IMR-90 (cell line): ENCODE data around the gene FLT1. TPM values are rescaled to one million over a fixed set of nuclear protein-coding genes. Genes with fewer than 3 reads are reported as not detected.

Experiments used
- ATAC-seq: fragments of 200-7000 bp; cut with Tn5 transposase; 2 replicates; pipeline ENCODE4 v1.9.1; 2020; ENCODE audit warnings: low read depth, mild to moderate bottlenecking, moderate library complexity
- BruUV-seq: library from RNA; stranded (reverse); fragments of 400-500 nt; replicated peaks from 2 replicates; lab custom pipeline; 2021; lab: Mats Ljungman, UMichigan
- CTCF ChIA-PET: fragments of 300-600 bp; formaldehyde crosslinking; extraction: SDS; loops from one replicate; lab custom pipeline; 2021; ENCODE audit warnings: antibody characterized with exemption; lab: Yijun Ruan, JAX
- POLR2A ChIA-PET: fragments of 300-600 bp; sonication (Branson Sonifier 250); formaldehyde crosslinking; loops from one replicate; lab custom pipeline; 2022; ENCODE audit warnings: antibody characterized with exemption; ENCODE audit not compliant: unreplicated experiment; lab: Charles Lee
- DNase-seq: peaks from one replicate; pipeline ENCODE4 v3.0.0; 2013
- H2AFZ ChIP-seq: replicated peaks from 2 replicates; pipeline ENCODE3; 2013; ENCODE audit warnings: low read length, mild to moderate bottlenecking; ENCODE audit not compliant: poor library complexity
- H2AK5ac ChIP-seq: 2 replicates; pipeline ENCODE4 v1.6.1; 2013; ENCODE audit warnings: low read depth, low read length, inconsistent platforms
- H2AK9ac ChIP-seq: replicated peaks from 2 replicates; pipeline ENCODE3; 2013; ENCODE audit warnings: mild to moderate bottlenecking, low read depth, low read length, moderate library complexity; ENCODE audit not compliant: poor library complexity
- H2BK120ac ChIP-seq: 2 replicates; pipeline ENCODE4 v1.6.1; 2013; ENCODE audit warnings: low read depth, low read length, inconsistent platforms
- H2BK15ac ChIP-seq: 3 replicates; pipeline ENCODE4 v1.6.1; 2013; ENCODE audit warnings: low read depth, low read length, inconsistent platforms
- H2BK20ac ChIP-seq: 2 replicates; pipeline ENCODE4 v1.6.1; 2013; ENCODE audit warnings: low read depth, mild to moderate bottlenecking, inconsistent platforms, low read length, moderate library complexity
- H2BK5ac ChIP-seq: 2 replicates; pipeline ENCODE4 v1.6.1; 2013; ENCODE audit warnings: mild to moderate bottlenecking, low read depth, low read length, inconsistent platforms; ENCODE audit not compliant: poor library complexity, severe bottlenecking
- H3K14ac ChIP-seq: replicated peaks from 2 replicates; pipeline ENCODE4 v1.6.1; 2013; ENCODE audit warnings: low read depth, low read length, inconsistent platforms
- H3K18ac ChIP-seq: 2 replicates; pipeline ENCODE4 v1.6.1; 2013; ENCODE audit warnings: low read depth, low read length, control low read depth
- H3K23ac ChIP-seq: 2 replicates; pipeline ENCODE4 v1.6.1; 2013; ENCODE audit warnings: low read depth, low read length, inconsistent platforms
- H3K27ac ChIP-seq: 2 replicates; pipeline ENCODE4 v1.5.1; 2013; ENCODE audit warnings: mild to moderate bottlenecking, control low read depth, low read length; ENCODE audit not compliant: insufficient read depth
- H3K27me3 ChIP-seq: 2 replicates; pipeline ENCODE4 v1.6.1; 2013; ENCODE audit warnings: low read length; ENCODE audit not compliant: control insufficient read depth, insufficient read depth
- H3K36me3 ChIP-seq: 2 replicates; pipeline ENCODE4 v1.6.1; 2013; ENCODE audit warnings: low read length, mixed read lengths; ENCODE audit not compliant: control insufficient read depth, insufficient read depth
- H3K4ac ChIP-seq: 2 replicates; pipeline ENCODE4 v1.6.1; 2013; ENCODE audit warnings: low read depth, low read length, inconsistent platforms
- H3K4me1 ChIP-seq: 2 replicates; pipeline ENCODE4 v1.6.1; 2013; ENCODE audit warnings: low read length, mixed read lengths; ENCODE audit not compliant: control insufficient read depth, insufficient read depth
- H3K4me2 ChIP-seq: 2 replicates; pipeline ENCODE4 v1.6.1; 2013; ENCODE audit warnings: low read depth, mild to moderate bottlenecking, control low read depth, low read length, moderate library complexity
- H3K4me3 ChIP-seq: 2 replicates; pipeline ENCODE4 v1.5.1; 2013; ENCODE audit warnings: low read depth, mild to moderate bottlenecking, control low read depth, low read length, moderate library complexity; ENCODE audit not compliant: insufficient read depth
- H3K56ac ChIP-seq: 2 replicates; pipeline ENCODE4 v1.6.1; 2013; ENCODE audit warnings: low read length, inconsistent platforms; ENCODE audit not compliant: insufficient read depth; ENCODE audit errors: extremely low read depth
- H3K79me1 ChIP-seq, 2 experiments: 2 replicates each; pipeline ENCODE4 v1.6.1; 2013; ENCODE audit warnings: low read length in 2 of 2, inconsistent platforms in 1 of 2, low read depth in 1 of 2
- H3K9ac ChIP-seq: 2 replicates; pipeline ENCODE4 v1.6.1; 2013; ENCODE audit warnings: low read depth, low read length, control low read depth
- H3K9me1 ChIP-seq: 2 replicates; pipeline ENCODE4 v1.6.1; 2013; ENCODE audit warnings: low read length, inconsistent platforms; ENCODE audit not compliant: insufficient read depth
- H3K9me3 ChIP-seq: 2 replicates; pipeline ENCODE4 v1.6.1; 2013; ENCODE audit warnings: low read length; ENCODE audit not compliant: control insufficient read depth, insufficient read depth
- H4K20me1 ChIP-seq: 2 replicates; pipeline ENCODE4 v1.6.1; 2013; ENCODE audit warnings: low read length, inconsistent platforms; ENCODE audit not compliant: insufficient read depth
- H4K5ac ChIP-seq: 2 replicates; pipeline ENCODE4 v1.6.1; 2013; ENCODE audit warnings: mild to moderate bottlenecking, low read depth, low read length, control low read depth
- H4K8ac ChIP-seq, 2 experiments: 2 replicates each; pipeline ENCODE4 v1.6.1; 2013; ENCODE audit warnings: low read depth in 2 of 2, low read length in 2 of 2, control low read depth in 1 of 2, inconsistent platforms in 1 of 2
- H4K91ac ChIP-seq: 2 replicates; pipeline ENCODE4 v1.6.1; 2013; ENCODE audit warnings: low read depth, low read length, inconsistent platforms; ENCODE audit not compliant: insufficient read depth
- BHLHE40 ChIP-seq: fragments of 150-350 bp; IDR thresholded peaks from 2 replicates; pipeline ENCODE4 v1.6.1; 2016; ENCODE audit warnings: mild to moderate bottlenecking, low read depth, low read length
- CEBPB ChIP-seq: IDR thresholded peaks from 2 replicates; pipeline ENCODE4 v1.6.1; 2012; ENCODE audit warnings: low read depth, low read length, improper control_type of control experiment
- CHD1 ChIP-seq: IDR thresholded peaks from 2 replicates; pipeline ENCODE4 v1.6.1; 2012; ENCODE audit warnings: low read depth, low read length, improper control_type of control experiment
- FOS ChIP-seq: fragments of 150-350 bp; IDR thresholded peaks from 2 replicates; pipeline ENCODE4 v1.6.1; 2016; ENCODE audit warnings: low read depth, low read length
- MAFK ChIP-seq: IDR thresholded peaks from 2 replicates; pipeline ENCODE4 v1.6.1; 2012; ENCODE audit warnings: low read depth, low read length, improper control_type of control experiment
- MAZ ChIP-seq: IDR thresholded peaks from 2 replicates; pipeline ENCODE4 v1.6.1; 2012; ENCODE audit warnings: low read depth, mild to moderate bottlenecking, low read length, improper control_type of control experiment, moderate library complexity, borderline replicate concordance
- MXI1 ChIP-seq: IDR thresholded peaks from 2 replicates; pipeline ENCODE4 v1.6.1; 2012; ENCODE audit warnings: low read depth, mild to moderate bottlenecking, low read length, moderate library complexity, borderline replicate concordance
- NFE2L2 ChIP-seq: fragments of 150-350 bp; IDR thresholded peaks from 2 replicates; pipeline ENCODE4 v1.6.1; 2016; ENCODE audit warnings: low read depth, mild to moderate bottlenecking, low read length
- POLR2A ChIP-seq: IDR thresholded peaks from 2 replicates; pipeline ENCODE4 v1.6.1; 2012; ENCODE audit warnings: mild to moderate bottlenecking, low read depth, low read length
- RAD21 ChIP-seq: IDR thresholded peaks from 2 replicates; pipeline ENCODE4 v1.6.1; 2012; ENCODE audit warnings: low read length, improper control_type of control experiment
- RCOR1 ChIP-seq: IDR thresholded peaks from 2 replicates; pipeline ENCODE4 v1.6.1; 2012; ENCODE audit warnings: mild to moderate bottlenecking, low read length, improper control_type of control experiment; ENCODE audit not compliant: insufficient replicate concordance
- RFX5 ChIP-seq: IDR thresholded peaks from 2 replicates; pipeline ENCODE4 v1.8.0; 2012; ENCODE audit warnings: low read depth, mild to moderate bottlenecking, low read length, moderate library complexity
- SMC3 ChIP-seq: fragments of 150-350 bp; IDR thresholded peaks from 2 replicates; pipeline ENCODE4 v1.6.1; 2016; ENCODE audit warnings: low read depth, mild to moderate bottlenecking, antibody characterized with exemption, low read length, moderate library complexity
- WGBS, 2 experiments: methylation state at CpG; one replicate each; pipeline versions ENCODE4 v1.1.5 to v1.1.7; 2013; ENCODE audit warnings: missing lambda C conversion rate in 2 of 2; ENCODE audit not compliant: insufficient read length in 1 of 2; ENCODE audit errors: extremely low coverage in 2 of 2; 5-methylcytosine and 5-hydroxymethylcytosine counted together
- dilution Hi-C: fragments of 300-500 bp; cut with HindIII; formaldehyde crosslinking; loops from one replicate; pipeline ENCODE4 v1.14.3; 2018; ENCODE audit warnings: low sequenced_read_pairs; ENCODE audit not compliant: unreplicated experiment
- in situ Hi-C: fragments of 300-500 bp; cut with MboI; formaldehyde crosslinking; loops from 3 replicates; pipeline ENCODE4 v1.14.3; 2019; ENCODE audit warnings: low sequenced_read_pairs, inconsistent platforms, mixed read lengths
- intact Hi-C: fragments of 100-400 bp; cut with micrococcal nuclease; formaldehyde crosslinking; loops from 2 replicates; pipeline ENCODE4 v1.10.0; 2022
- polyA plus RNA-seq, 3 experiments: library from polyadenylated mRNA; depleted of rRNA; stranded (reverse); fragments of >200 nt; gene quantifications; 2 replicates each; pipeline ENCODE4 v1.2.3, GENCODE V29; 2012; ENCODE audit warnings: low replicate concordance in 1 of 3
- total RNA-seq: library from RNA; depleted of rRNA; stranded (reverse); fragments of >200 nt; gene quantifications from 2 replicates; pipeline ENCODE4 v1.2.3, GENCODE V29; 2012
- TF ChIP-seq, protein P1 (sequence below): fragments of 150-350 bp; IDR thresholded peaks from 2 replicates; pipeline ENCODE4 v1.6.1; 2016; ENCODE audit warnings: low read depth, mild to moderate bottlenecking, low read length, moderate library complexity, borderline replicate concordance
- TF ChIP-seq, protein P2 (sequence below): fragments of 150-350 bp; IDR thresholded peaks from 2 replicates; pipeline ENCODE4 v1.6.1; 2017; ENCODE audit warnings: mild to moderate bottlenecking, antibody characterized with exemption, low read length, low read depth

The FLT1 gene
- total and polyA plus RNA-seq, 2 of the 4 experiments (the other 2 are of a cell fraction): 4.5 to 10.4 TPM

DNA sequence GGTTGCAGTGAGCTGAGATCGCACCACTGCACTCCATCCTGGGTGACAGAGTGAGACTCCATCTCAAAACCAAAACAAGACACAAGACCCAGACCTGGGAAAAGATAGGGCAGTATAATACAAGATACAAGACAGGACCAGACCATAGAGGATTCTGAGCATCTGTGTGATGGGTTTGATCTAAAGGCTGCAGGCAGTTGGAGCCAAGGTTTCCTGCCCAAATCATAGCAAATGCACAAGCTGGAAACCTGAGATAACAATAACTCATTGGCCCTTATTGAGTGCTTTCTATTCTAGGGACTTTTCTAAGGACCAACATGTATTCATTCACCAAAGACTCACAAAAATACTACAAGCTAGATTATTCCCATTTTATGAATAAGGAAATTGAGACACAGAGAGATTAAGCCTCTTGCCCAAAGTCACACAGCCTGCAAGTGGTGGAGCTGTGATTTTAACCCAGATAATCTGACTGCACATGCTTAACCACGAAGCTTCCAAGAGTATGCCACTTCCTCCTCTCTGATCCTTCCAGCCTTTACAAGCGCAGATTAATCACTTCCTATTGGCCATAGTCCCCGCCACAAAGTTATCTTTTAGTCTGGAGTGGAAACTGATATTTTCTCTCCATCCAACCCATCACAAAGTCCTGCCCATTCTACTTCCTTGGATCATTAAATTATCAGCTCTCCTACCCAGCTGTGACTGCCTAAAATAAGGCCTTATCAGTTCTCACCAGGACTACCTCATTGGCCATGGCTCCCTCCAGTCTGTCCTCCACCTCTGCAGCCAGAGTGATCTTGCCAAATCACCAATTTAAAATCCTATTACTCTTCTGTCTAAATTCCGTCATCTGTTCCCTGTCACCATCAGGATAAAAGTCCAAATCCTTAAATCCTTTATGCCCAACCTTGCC lies 147.2 kb downstream of the FLT1 start:
- Histone ChIP-seq H3K4ac (no peak overlapping the region), H3K14ac (no peak overlapping the region; the same call in 1 of the 2 replicates), H2AFZ (no peak overlapping the region), H3K23ac (no peak overlapping the region), H4K20me1 (no peaks in the 10 kb centered on the region), H3K4me2 (no peak overlapping the region), H3K9ac (no peak overlapping the region), H3K36me3 (no peaks in the 10 kb centered on the region), H4K91ac (no peak overlapping the region), H3K9me1 (peaks cover 5% of the 10 kb centered on the region), H2AK5ac (peak overlapping the region; percentile 4; the same call in 1 of the 2 replicates), H2BK5ac (no peak overlapping the region), H3K56ac (no peak overlapping the region), H3K79me1 (no peaks in the 10 kb centered on the region), H3K9me3 (no peaks in the 10 kb centered on the region), H3K18ac (no peak overlapping the region), H2BK15ac (no peak overlapping the region), H2BK120ac (no peak overlapping the region), H2AK9ac (no peak overlapping the region), H3K4me3 (no peak overlapping the region), H2BK20ac (no peak overlapping the region), H3K27me3 (no peaks in the 10 kb centered on the region), H3K4me1 (peaks cover 10% of the 10 kb centered on the region), H4K5ac (no peak overlapping the region), H3K27ac (no peak overlapping the region), H4K8ac (no peak overlapping the region)
- BruUV-seq: no TSS peak
- no peak for ATAC-seq
- POLR2A ChIA-PET: interaction anchor here (0.7 kb wide), 1 partner anchor 237 kb away, joined by 3 read pairs; no protein-coding TSS in a partner anchor
- CTCF ChIA-PET: no interaction called here
- dilution Hi-C loops (no loop called here), intact Hi-C loops (no loop called here), in situ Hi-C loops (no loop called here)
- WGBS, 2 experiments: 92% methylated on average over 1 of the region's 5 CpGs; no CpG with 5 or more reads in 1 of the 2 experiments
- no peak for DNase-seq
- TF ChIP-seq, protein P1, sequence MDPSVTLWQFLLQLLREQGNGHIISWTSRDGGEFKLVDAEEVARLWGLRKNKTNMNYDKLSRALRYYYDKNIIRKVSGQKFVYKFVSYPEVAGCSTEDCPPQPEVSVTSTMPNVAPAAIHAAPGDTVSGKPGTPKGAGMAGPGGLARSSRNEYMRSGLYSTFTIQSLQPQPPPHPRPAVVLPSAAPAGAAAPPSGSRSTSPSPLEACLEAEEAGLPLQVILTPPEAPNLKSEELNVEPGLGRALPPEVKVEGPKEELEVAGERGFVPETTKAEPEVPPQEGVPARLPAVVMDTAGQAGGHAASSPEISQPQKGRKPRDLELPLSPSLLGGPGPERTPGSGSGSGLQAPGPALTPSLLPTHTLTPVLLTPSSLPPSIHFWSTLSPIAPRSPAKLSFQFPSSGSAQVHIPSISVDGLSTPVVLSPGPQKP: no peak
- TF ChIP-seq CEBPB (no peak), MAFK (no peak), BHLHE40 (no peak), NFE2L2 (no peak), MAZ (no peak), RFX5 (no peak), CHD1 (no peak), SMC3 (no peak), RCOR1 (no peak), MXI1 (no peak), POLR2A (no peak), FOS (no peak), RAD21 (no peak)
- TF ChIP-seq, protein P2, sequence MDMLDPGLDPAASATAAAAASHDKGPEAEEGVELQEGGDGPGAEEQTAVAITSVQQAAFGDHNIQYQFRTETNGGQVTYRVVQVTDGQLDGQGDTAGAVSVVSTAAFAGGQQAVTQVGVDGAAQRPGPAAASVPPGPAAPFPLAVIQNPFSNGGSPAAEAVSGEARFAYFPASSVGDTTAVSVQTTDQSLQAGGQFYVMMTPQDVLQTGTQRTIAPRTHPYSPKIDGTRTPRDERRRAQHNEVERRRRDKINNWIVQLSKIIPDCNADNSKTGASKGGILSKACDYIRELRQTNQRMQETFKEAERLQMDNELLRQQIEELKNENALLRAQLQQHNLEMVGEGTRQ: no peak
